HG02678 (cell line): Measurements from ENCODE around the gene DOK6.

Source experiments
- ATAC-seq: cut with Tn5 transposase; IDR thresholded peaks from one replicate; pipeline ENCODE4 v1.9.1; 2021; ENCODE audit warnings: mild to moderate bottlenecking, moderate library complexity; ENCODE audit not compliant: unreplicated experiment

The DOK6 gene

GRCh38 chr18:69895066-69896047 is 494.7 kb downstream of the DOK6 start:
- no peak for ATAC-seq

- peak; percentile 60 for ATAC-seq
Observed at GRCh38 chr18:69897397-69898108, 496.9 kb downstream of the DOK6 start.

- peak; percentile 53 for ATAC-seq
Observed at GRCh38 chr18:69898241-69898861, 497.7 kb downstream of the DOK6 start.
